Measurements from ENCODE around the gene CLTA.

The CLTA gene

DNA sequence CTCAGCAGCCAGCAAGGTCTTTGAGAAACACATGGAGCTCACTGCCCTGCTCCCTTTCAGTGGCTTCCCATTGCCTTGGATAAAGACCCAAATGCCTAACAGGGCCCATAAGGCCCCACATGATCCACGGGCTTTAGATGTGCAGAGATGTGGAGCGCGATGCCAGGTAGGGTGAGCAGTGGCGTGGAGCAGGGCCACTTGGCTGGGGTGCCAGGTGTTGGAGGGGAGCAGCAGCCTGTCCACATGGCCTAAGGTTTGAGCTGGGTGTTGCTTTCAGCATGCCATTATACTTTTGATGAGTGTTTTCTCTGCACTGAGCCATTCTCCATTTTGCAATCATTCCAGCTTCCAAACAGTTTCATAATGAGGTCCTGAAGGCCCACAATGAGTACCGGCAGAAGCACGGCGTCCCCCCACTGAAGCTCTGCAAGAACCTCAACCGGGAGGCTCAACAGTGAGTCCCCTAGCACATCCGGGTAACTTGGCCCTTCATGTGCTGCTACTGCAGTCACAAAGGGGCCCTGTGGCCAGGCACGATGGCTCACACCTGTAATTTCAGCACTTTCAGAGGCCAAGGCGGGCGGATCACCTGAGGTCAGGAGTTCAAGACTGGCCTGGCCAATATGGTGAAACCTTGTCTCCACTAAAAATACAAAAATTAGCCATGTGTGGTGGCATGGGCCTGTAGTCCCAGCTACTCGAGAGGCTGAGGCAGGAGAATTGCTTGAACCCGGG, 43.1 kb upstream of the CLTA start:
- H3K4me1 ChIP-seq (ENCODE audit: control insufficient read depth in 5 of 5, insufficient read depth in 5 of 5, low read length in 5 of 5) = peaks cover 16 to 76% (median 56%) of the 10 kb centered on the region in 5 donors
- no peak overlapping the region for H3K27ac ChIP-seq (ENCODE audit: low read depth, low read length)
- H3K4me3 ChIP-seq (ENCODE audit: low read depth in 1 of 5, low read length in 5 of 5) = no peak overlapping the region
- H3K36me3 ChIP-seq (ENCODE audit: control insufficient read depth in 5 of 5, insufficient read depth in 5 of 5, low read length in 5 of 5) = peaks cover 0 to 39% (median 17%) of the 10 kb centered on the region in 5 donors
- no peaks in the 10 kb centered on the region for H3K27me3 ChIP-seq (ENCODE audit: control insufficient read depth in 5 of 5, insufficient read depth in 4 of 5, low read length in 5 of 5)
- H3K9me3 ChIP-seq (ENCODE audit: control insufficient read depth in 5 of 5, low read length in 5 of 5) = peaks cover 0 to 3% (median 0%) of the 10 kb centered on the region in 5 donors
- no peak overlapping the region for H3K9ac ChIP-seq (ENCODE audit: low read length in 5 of 5)

DNA sequence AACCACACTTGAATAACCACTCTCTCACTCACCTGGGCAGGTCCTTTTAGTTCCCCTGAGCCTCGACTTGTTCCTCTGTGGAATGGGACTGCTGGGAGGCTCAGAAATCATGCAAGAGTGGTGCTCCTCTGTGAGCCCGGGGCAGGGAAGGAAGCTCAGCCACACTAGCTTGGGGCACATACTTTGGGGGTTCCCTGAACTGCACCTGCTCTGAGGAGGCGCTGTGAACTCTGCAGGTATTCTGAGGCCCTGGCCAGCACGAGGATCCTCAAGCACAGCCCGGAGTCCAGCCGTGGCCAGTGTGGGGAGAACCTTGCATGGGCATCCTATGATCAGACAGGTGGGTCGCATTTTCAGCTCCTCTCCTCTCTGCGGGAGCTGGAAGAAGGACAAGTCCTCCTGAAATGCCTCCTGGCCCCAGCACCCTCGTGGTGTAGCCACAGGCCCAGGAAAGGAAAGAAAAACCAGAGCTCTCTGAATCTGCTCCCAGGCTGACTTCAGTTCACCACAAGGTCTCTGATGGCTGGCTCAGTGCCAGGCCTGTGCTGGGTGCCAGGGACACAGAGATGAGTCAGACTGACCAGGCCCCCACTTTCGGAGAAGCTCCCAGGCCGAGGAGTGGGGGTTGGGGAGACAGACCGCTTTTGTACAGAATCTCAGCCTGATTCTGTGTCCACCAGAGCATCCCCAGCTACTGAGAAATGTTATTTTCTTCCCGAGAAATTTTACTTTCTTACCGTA, 42.2 kb upstream of the CLTA start:
- H3K36me3 ChIP-seq (ENCODE audit: control insufficient read depth in 5 of 5, insufficient read depth in 5 of 5, low read length in 5 of 5) = peaks cover 0 to 39% (median 16%) of the 10 kb centered on the region in 5 donors
- H3K27ac ChIP-seq (ENCODE audit: low read depth, low read length) = peak overlapping the region; percentile 60
- no peaks in the 10 kb centered on the region for H3K27me3 ChIP-seq (ENCODE audit: control insufficient read depth in 5 of 5, insufficient read depth in 4 of 5, low read length in 5 of 5)
- H3K9ac ChIP-seq (ENCODE audit: low read length in 5 of 5) = peak overlapping the region in 1 of 5 donors; percentile 45
- H3K4me3 ChIP-seq (ENCODE audit: low read depth in 1 of 5, low read length in 5 of 5) = peak overlapping the region in 1 of 5 donors; percentile 11
- peaks cover 14 to 71% (median 53%) of the 10 kb centered on the region in 5 donors for H3K4me1 ChIP-seq (ENCODE audit: control insufficient read depth in 5 of 5, insufficient read depth in 5 of 5, low read length in 5 of 5)
- H3K9me3 ChIP-seq (ENCODE audit: control insufficient read depth in 5 of 5, low read length in 5 of 5) = peaks cover 0 to 3% (median 0%) of the 10 kb centered on the region in 5 donors

DNA sequence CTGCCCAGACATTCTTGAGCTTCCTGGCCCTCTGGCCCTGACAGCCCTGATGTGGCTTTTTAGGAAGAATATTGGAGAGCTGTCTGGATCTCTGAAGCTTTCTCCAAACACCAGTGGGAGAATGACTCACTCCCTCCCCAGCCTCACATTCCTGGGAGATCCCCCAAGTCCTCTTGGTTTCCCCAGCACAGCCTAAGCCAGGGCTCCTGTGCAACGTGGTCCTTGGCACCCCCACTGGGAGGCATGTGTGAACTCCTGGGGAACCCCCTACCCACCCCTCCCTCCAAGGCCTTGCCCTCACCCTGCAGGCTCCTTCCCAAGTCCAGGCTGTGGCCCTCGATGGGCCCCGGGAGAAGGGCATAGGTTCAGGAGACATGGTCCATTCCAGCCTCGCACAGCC, 41.5 kb upstream of the CLTA start:
- Histone ChIP-seq H3K9ac (ENCODE audit: low read length in 5 of 5) (no peak overlapping the region), H3K36me3 (ENCODE audit: control insufficient read depth in 5 of 5, insufficient read depth in 5 of 5, low read length in 5 of 5) (peaks cover 0 to 37% (median 13%) of the 10 kb centered on the region in 5 donors), H3K27ac (ENCODE audit: low read depth, low read length) (peak overlapping the region; percentile 60), H3K4me1 (ENCODE audit: control insufficient read depth in 5 of 5, insufficient read depth in 5 of 5, low read length in 5 of 5) (peaks cover 16 to 71% (median 54%) of the 10 kb centered on the region in 5 donors), H3K4me3 (ENCODE audit: low read depth in 1 of 5, low read length in 5 of 5) (no peak overlapping the region), H3K27me3 (ENCODE audit: control insufficient read depth in 5 of 5, insufficient read depth in 4 of 5, low read length in 5 of 5) (no peaks in the 10 kb centered on the region), H3K9me3 (ENCODE audit: control insufficient read depth in 5 of 5, low read length in 5 of 5) (peaks cover 0 to 3% (median 0%) of the 10 kb centered on the region in 5 donors)

DNA sequence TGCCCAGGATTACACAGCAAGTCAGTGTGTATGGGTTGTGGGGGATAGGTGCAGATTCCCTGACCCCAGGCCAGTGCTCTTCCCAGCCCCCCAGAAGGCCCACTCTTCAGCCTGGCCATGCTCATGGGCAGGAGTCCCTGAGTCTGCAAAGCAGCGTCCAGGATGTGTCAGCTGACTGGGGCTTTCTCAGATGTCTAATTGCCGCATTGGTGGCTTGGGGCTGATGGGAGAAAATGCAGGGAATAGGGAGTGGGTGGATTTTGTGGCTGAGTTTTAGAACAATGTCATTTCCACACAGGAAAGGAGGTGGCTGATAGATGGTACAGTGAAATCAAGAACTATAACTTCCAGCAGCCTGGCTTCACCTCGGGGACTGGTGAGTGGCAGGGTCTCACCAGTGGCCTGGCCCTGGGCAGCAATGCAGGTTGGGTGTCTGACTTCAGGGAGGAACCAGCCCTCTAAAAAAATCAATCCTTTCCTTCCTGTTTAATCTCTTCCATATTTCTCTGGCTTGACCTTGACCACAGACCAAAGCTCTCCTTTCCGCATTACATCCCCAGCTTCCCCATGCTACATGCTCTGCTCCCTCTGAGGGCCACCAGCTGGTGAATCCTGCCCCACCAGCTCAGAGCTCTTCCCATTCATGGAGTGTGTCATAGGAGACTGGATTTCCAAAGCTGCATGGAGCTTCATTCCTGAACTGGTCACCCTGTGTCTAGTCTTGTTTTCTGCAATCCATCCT, 40.0 kb upstream of the CLTA start:
- Histone ChIP-seq H3K36me3 (ENCODE audit: control insufficient read depth in 5 of 5, insufficient read depth in 5 of 5, low read length in 5 of 5) (peaks cover 0 to 37% (median 13%) of the 10 kb centered on the region in 5 donors), H3K4me3 (ENCODE audit: low read depth in 1 of 5, low read length in 5 of 5) (no peak overlapping the region), H3K9ac (ENCODE audit: low read length in 5 of 5) (peak overlapping the region in 3 of 5 donors; percentile 4 to 24 (median 7)), H3K27me3 (ENCODE audit: control insufficient read depth in 5 of 5, insufficient read depth in 4 of 5, low read length in 5 of 5) (no peaks in the 10 kb centered on the region), H3K4me1 (ENCODE audit: control insufficient read depth in 5 of 5, insufficient read depth in 5 of 5, low read length in 5 of 5) (peaks cover 17 to 79% (median 64%) of the 10 kb centered on the region in 5 donors), H3K27ac (ENCODE audit: low read depth, low read length) (no peak overlapping the region), H3K9me3 (ENCODE audit: control insufficient read depth in 5 of 5, low read length in 5 of 5) (peaks cover 0 to under 1% (median 0%) of the 10 kb centered on the region in 5 donors)

DNA sequence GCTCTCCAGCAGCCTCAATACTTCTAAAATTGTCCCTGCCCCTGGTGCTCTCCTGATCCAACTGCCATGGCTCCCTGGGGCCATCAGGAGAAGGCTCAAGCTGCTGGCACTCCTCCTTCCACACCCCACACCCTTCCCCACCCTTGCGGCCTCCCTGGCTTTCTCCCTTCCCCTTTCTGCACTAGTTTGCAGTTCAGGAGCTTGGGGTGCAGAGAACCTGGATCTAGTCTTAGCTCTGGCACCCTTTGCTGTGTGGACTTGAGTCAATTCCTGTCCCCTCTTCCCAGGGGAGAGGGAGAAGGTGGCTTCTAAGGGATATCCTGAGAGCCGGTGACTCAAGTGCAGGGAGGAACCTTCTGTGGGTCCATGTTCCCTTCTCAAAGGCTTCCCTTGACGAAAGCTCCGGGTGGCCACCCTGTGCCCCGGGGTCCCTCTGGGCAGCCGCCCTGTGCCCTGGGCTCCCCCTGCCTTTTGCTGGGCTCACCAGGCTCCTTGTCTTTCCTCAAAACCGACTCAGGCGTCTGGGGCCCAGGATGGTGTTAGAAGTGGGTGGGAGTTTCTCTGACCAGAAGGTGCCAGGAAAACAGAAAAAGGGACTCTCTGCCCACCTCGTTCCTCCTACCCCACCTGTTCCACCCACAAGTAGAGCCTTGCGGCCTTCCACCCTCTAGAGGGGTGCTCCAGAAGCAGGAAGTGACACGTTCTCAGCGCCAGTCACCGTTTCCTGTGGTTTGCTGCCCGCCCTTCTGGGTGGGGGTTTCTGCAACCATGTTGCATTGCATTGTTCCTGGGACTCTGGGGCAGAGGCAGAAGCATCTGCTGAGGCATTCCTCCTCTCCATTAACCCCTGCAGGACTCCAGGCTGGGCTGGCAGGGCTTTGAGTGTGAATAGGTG, 39.2 kb upstream of the CLTA start:
- no peaks in the 10 kb centered on the region for H3K9me3 ChIP-seq (ENCODE audit: control insufficient read depth in 5 of 5, low read length in 5 of 5)
- H3K4me3 ChIP-seq (ENCODE audit: low read depth in 1 of 5, low read length in 5 of 5) = no peak overlapping the region
- peak overlapping the region; percentile 38 for H3K27ac ChIP-seq (ENCODE audit: low read depth, low read length)
- H3K9ac ChIP-seq (ENCODE audit: low read length in 5 of 5) = peak overlapping the region in 3 of 5 donors; percentile 7 to 24 (median 13)
- no peaks in the 10 kb centered on the region for H3K27me3 ChIP-seq (ENCODE audit: control insufficient read depth in 5 of 5, insufficient read depth in 4 of 5, low read length in 5 of 5)
- peaks cover 0 to 41% (median 15%) of the 10 kb centered on the region in 5 donors for H3K36me3 ChIP-seq (ENCODE audit: control insufficient read depth in 5 of 5, insufficient read depth in 5 of 5, low read length in 5 of 5)
- peaks cover 17 to 80% (median 64%) of the 10 kb centered on the region in 5 donors for H3K4me1 ChIP-seq (ENCODE audit: control insufficient read depth in 5 of 5, insufficient read depth in 5 of 5, low read length in 5 of 5)

GRCh38 chr9:36152741-36153438, 37.8 kb upstream of the CLTA start:
- no peaks in the 10 kb centered on the region for H3K27me3 ChIP-seq (ENCODE audit: control insufficient read depth in 5 of 5, insufficient read depth in 4 of 5, low read length in 5 of 5)
- peaks cover 17 to 69% (median 58%) of the 10 kb centered on the region in 5 donors for H3K4me1 ChIP-seq (ENCODE audit: control insufficient read depth in 5 of 5, insufficient read depth in 5 of 5, low read length in 5 of 5)
- H3K36me3 ChIP-seq (ENCODE audit: control insufficient read depth in 5 of 5, insufficient read depth in 5 of 5, low read length in 5 of 5) = peaks cover 0 to 39% (median 15%) of the 10 kb centered on the region in 5 donors
- no peaks in the 10 kb centered on the region for H3K9me3 ChIP-seq (ENCODE audit: control insufficient read depth in 5 of 5, low read length in 5 of 5)
- H3K4me3 ChIP-seq (ENCODE audit: low read depth in 1 of 5, low read length in 5 of 5) = no peak overlapping the region
- H3K9ac ChIP-seq (ENCODE audit: low read length in 5 of 5) = peak overlapping the region in 1 of 5 donors; percentile 8
- H3K27ac ChIP-seq (ENCODE audit: low read depth, low read length) = peak overlapping the region; percentile 31

- H3K4me3 ChIP-seq (ENCODE audit: low read depth in 1 of 5, low read length in 5 of 5) = no peak overlapping the region
- peak overlapping the region; percentile 79 for H3K27ac ChIP-seq (ENCODE audit: low read depth, low read length)
- H3K27me3 ChIP-seq (ENCODE audit: control insufficient read depth in 5 of 5, insufficient read depth in 4 of 5, low read length in 5 of 5) = no peaks in the 10 kb centered on the region
- H3K4me1 ChIP-seq (ENCODE audit: control insufficient read depth in 5 of 5, insufficient read depth in 5 of 5, low read length in 5 of 5) = peaks cover 12 to 68% (median 54%) of the 10 kb centered on the region in 5 donors
- H3K36me3 ChIP-seq (ENCODE audit: control insufficient read depth in 5 of 5, insufficient read depth in 5 of 5, low read length in 5 of 5) = peaks cover 0 to 34% (median 15%) of the 10 kb centered on the region in 5 donors
- H3K9ac ChIP-seq (ENCODE audit: low read length in 5 of 5) = peak overlapping the region in 1 of 5 donors; percentile 8
- no peaks in the 10 kb centered on the region for H3K9me3 ChIP-seq (ENCODE audit: control insufficient read depth in 5 of 5, low read length in 5 of 5)
Measured at GRCh38 chr9:36153746-36154145, 37.0 kb upstream of the CLTA start.

DNA sequence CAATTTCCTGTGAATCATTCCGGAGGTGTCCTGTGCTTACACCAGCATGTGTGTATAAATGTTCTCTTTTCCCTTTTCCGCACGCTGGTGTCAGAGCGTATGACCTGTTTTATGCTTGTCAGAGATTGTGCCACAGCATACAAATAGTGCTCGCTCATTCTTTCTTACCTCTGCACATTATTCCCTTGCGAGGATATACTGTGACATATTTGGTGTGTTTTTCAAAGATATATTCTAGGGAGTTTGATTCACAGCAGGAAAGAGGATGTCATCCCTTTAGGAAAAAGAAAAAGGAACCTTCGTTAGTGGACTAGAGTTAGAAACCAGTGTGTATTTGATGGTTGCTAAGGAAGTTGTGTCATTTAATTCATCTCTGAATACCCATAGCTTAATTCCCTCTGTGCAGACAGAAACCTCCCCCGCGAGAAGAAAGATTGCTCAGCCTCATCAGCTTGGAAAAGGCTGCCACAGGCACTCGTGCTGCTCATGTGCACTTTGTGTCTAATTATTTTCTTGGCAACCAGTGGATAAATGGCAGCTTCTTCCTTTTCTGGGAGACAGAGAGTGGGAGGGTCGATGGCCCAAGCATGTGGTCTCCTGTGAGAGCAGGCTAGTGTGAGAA, 36.3 kb upstream of the CLTA start:
- no peaks in the 10 kb centered on the region for H3K9me3 ChIP-seq (ENCODE audit: control insufficient read depth in 5 of 5, low read length in 5 of 5)

More for the DNA sequence above, 36.3 kb upstream of the CLTA start:
- Histone ChIP-seq H3K4me1 (ENCODE audit: control insufficient read depth in 5 of 5, insufficient read depth in 5 of 5, low read length in 5 of 5) (peaks cover 8 to 68% (median 54%) of the 10 kb centered on the region in 5 donors), H3K27ac (ENCODE audit: low read depth, low read length) (peak overlapping the region; percentile 79), H3K9ac (ENCODE audit: low read length in 5 of 5) (peak overlapping the region in 4 of 5 donors; percentile 38 to 81 (median 52)), H3K4me3 (ENCODE audit: low read depth in 1 of 5, low read length in 5 of 5) (peak overlapping the region in 2 of 5 donors; percentile 28 to 31), H3K27me3 (ENCODE audit: control insufficient read depth in 5 of 5, insufficient read depth in 4 of 5, low read length in 5 of 5) (no peaks in the 10 kb centered on the region), H3K36me3 (ENCODE audit: control insufficient read depth in 5 of 5, insufficient read depth in 5 of 5, low read length in 5 of 5) (peaks cover 0 to 31% (median 15%) of the 10 kb centered on the region in 5 donors)

All from subcutaneous abdominal adipose tissue (tissue), 5 donors.